ENCODE data around the gene LENG8.

LENG8 gene

DNA sequence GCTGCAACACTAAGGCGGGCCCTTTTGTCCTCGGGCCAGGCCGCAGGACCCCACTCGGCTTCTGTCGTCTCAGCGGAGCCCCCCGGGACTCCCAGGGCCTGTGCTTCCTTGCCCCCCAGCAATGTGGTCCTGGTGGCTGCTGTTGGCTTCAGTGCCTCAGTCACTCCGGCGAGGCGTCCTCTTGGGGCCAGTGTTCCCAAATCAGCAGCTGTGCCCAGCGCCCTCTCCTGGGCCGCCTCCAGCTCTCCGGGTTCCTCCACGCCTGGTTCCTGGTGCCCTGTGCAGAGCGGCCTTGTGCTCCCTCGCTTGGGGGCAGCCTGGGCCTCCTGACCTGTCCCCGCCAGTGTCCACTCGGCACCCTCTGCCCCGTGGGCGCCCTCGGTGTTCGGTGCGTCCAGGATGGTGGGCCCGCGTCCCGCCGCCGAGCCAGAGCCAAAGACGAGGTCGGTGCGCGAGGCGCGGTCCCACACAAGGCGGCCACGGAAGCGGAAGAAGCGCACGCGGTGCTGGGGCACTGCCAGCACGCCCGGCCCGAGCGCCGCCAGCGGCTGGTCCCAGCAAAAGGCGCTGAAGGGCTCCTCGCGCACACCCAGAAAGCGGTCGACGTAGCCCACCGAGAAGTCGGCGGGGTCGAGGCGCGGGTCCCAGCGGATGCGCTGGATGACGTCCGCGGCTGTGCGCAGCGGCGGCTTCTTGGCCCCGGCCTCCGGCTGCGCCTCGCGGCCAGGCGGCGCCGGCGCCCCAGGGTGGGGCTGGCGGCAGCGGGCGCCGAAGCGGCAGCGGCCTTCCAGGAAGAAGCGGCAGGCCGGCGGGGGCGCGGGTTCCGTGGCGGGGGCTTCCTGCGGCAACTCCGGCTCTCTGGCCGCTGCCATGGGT is 13.9 kb downstream of the LENG8 start (continued):
- TF ChIP-seq ZNF148 (tag by site-specific recombination; IDR thresholded peaks at IDR 0.05; ENCODE audit: borderline replicate concordance) (no peak), ZNF768 (tag by site-specific recombination; IDR thresholded peaks at IDR 0.05) (no peak), TCF7L2 (IDR thresholded peaks at IDR 0.05; ENCODE audit: borderline replicate concordance, low read depth, low read length) (no peak), ZBTB8A (tag by site-specific recombination; IDR thresholded peaks at IDR 0.05) (peak; percentile 63; the same call in 1 of the 2 replicates), ZNF366 (tag by site-specific recombination; conservative IDR thresholded peaks at IDR 0.05) (no peak), GLIS2 (tag by site-specific recombination; IDR thresholded peaks at IDR 0.05) (peak; percentile 58), PATZ1 (tag by site-specific recombination; IDR thresholded peaks at IDR 0.05) (peak; percentile 17; the same call in 1 of the 2 replicates), HOXC10 (CRISPR knock-in tag; IDR thresholded peaks at IDR 0.05) (peak; percentile 47)
- TF ChIP-seq, protein P1, sequence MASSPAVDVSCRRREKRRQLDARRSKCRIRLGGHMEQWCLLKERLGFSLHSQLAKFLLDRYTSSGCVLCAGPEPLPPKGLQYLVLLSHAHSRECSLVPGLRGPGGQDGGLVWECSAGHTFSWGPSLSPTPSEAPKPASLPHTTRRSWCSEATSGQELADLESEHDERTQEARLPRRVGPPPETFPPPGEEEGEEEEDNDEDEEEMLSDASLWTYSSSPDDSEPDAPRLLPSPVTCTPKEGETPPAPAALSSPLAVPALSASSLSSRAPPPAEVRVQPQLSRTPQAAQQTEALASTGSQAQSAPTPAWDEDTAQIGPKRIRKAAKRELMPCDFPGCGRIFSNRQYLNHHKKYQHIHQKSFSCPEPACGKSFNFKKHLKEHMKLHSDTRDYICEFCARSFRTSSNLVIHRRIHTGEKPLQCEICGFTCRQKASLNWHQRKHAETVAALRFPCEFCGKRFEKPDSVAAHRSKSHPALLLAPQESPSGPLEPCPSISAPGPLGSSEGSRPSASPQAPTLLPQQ (tag by site-specific recombination; IDR thresholded peaks at IDR 0.05) = peak; percentile 89

- POLR2A ChIA-PET = interaction anchor here (0.6 to 1.9 kb wide), 15 partner anchors 8 to 1161 kb away, joined by 3 to 47 read pairs (median 6); partner anchors contain the start of genes CDC42EP5, CNOT3, ISOC2 and LENG8
- peaks cover 15 to 37% of the 10 kb centered on the region in 2 experiments for H3K36me3 ChIP-seq (ENCODE audit: control insufficient read depth in 2 of 2, insufficient read depth in 1 of 2, low read length in 2 of 2)
- no peaks in the 10 kb centered on the region for H3K9me3 ChIP-seq (ENCODE audit: control insufficient read depth, insufficient read depth, low read depth, low read length)
- H3K4me3 ChIP-seq (ENCODE audit: low read depth, low read length) = peak within 1 kb of the TSS; percentile 90
- peaks cover 5% of the 10 kb centered on the region; the same call in 1 of the 2 replicates for H3K4me1 ChIP-seq (ENCODE audit: control insufficient read depth, insufficient read depth, low read length)
- peak within 1 kb of the TSS; percentile 81 for H3K27ac ChIP-seq (ENCODE audit: extremely low read depth, low read depth, low read length)
- CTCF ChIA-PET = interaction anchor here (0.6 kb wide), 1 partner anchor 9 kb away, joined by 3 read pairs; no protein-coding TSS in a partner anchor
- TF ChIP-seq ZBTB21 (tag by site-specific recombination; IDR thresholded peaks at IDR 0.05) = no peak
- TF ChIP-seq ZBTB17 (tag by site-specific recombination; IDR thresholded peaks at IDR 0.05) = peak; percentile 80
- peak; percentile 72 for TF ChIP-seq ZIC2 (tag by site-specific recombination; IDR thresholded peaks at IDR 0.05)
- TF ChIP-seq ZNF202 (tag by site-specific recombination; IDR thresholded peaks at IDR 0.05; ENCODE audit: borderline replicate concordance) = no peak
- no peak for TF ChIP-seq YY1 (tag by site-specific recombination; IDR thresholded peaks at IDR 0.05)
- TF ChIP-seq ZNF10 (tag by site-specific recombination; IDR thresholded peaks at IDR 0.05) = no peak
- TF ChIP-seq ZNF146 (tag by site-specific recombination; IDR thresholded peaks at IDR 0.05) = no peak
- TF ChIP-seq ZNF639 (tag by site-specific recombination; IDR thresholded peaks at IDR 0.05) = no peak
- TF ChIP-seq ZNF48 (tag by site-specific recombination; IDR thresholded peaks at IDR 0.05) = no peak
- no peak for TF ChIP-seq ZNF514 (tag by site-specific recombination; IDR thresholded peaks at IDR 0.05)
- peak; percentile 52 for TF ChIP-seq ZBTB26 (tag by site-specific recombination; optimal IDR thresholded peaks at IDR 0.05)
- no peak for TF ChIP-seq ZNF571 (tag by site-specific recombination; IDR thresholded peaks at IDR 0.05)
- TF ChIP-seq, protein P2, sequence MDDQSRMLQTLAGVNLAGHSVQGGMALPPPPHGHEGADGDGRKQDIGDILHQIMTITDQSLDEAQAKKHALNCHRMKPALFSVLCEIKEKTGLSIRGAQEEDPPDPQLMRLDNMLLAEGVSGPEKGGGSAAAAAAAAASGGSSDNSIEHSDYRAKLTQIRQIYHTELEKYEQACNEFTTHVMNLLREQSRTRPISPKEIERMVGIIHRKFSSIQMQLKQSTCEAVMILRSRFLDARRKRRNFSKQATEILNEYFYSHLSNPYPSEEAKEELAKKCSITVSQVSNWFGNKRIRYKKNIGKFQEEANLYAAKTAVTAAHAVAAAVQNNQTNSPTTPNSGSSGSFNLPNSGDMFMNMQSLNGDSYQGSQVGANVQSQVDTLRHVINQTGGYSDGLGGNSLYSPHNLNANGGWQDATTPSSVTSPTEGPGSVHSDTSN (CRISPR knock-in tag; IDR thresholded peaks at IDR 0.05) = 0 out of 2 replicates have a peak, but pooled peaks have one; percentile 77
- TF ChIP-seq SP7 (tag by site-specific recombination; IDR thresholded peaks at IDR 0.05) = peak; percentile 43
- no peak for TF ChIP-seq ZNF426 (tag by site-specific recombination; IDR thresholded peaks at IDR 0.05)
- no peak for TF ChIP-seq FEZF1 (tag by site-specific recombination; IDR thresholded peaks at IDR 0.05)
Measured at GRCh38 chr19:54463531-54464043, 14.6 kb downstream of the LENG8 start, which contains the start of gene LENG9. Gene LENG9 (minus strand): TSS chr19:54463778. CDS start chr19:54463526, 252 bp downstream.

Data from HEK293 (cell line).